Esophagus squamous epithelium (tissue), 5 donors: Measurements from ENCODE around the gene CD38. TPM values are rescaled to one million over a fixed set of nuclear protein-coding genes. Genes with fewer than 3 reads are reported as not detected.

Experiments used
- DNase-seq: peaks from one replicate; lab custom pipeline; 2025; lab: John Stamatoyannopoulos, UW
- H3K27ac ChIP-seq, 4 donors: fragments of 200-600 bp; sonication (generic); one replicate each; pipeline ENCODE4 v1.5.1; 2016 to 2019; ENCODE audit warnings: mild to moderate bottlenecking in 1 of 4
- H3K27me3 ChIP-seq, 4 donors: fragments of 200-600 bp; sonication (generic); 1 replicate in 3 of 4; 2 replicates in 1 of 4; pipeline versions ENCODE4 v1.5.1 to v1.6.0; 2017 to 2021; ENCODE audit warnings: antibody characterized with exemption in 1 of 4
- H3K36me3 ChIP-seq, 3 donors: fragments of 200-600 bp; sonication (generic); one replicate each; pipeline ENCODE4 v1.5.1; 2016 to 2019
- H3K4me1 ChIP-seq, 3 donors: fragments of 200-600 bp; sonication (generic); one replicate each; pipeline ENCODE4 v1.5.1; 2017 to 2019
- H3K4me3 ChIP-seq, 4 donors: fragments of 200-600 bp; sonication (generic); 1 replicate in 3 of 4; 2 replicates in 1 of 4; pipeline ENCODE4 v1.5.1; 2016 to 2019; ENCODE audit warnings: mild to moderate bottlenecking in 2 of 4, moderate library complexity in 1 of 4
- H3K9me3 ChIP-seq, 3 donors: fragments of 200-600 bp; sonication (generic); one replicate each; pipeline ENCODE4 v1.5.1; 2016 to 2019
- POLR2A ChIP-seq, 4 donors: fragments of 450-650 bp; IDR thresholded peaks; one replicate each; pipeline ENCODE4 v1.6.1; 2017; ENCODE audit warnings: antibody characterized with exemption in 4 of 4, mild to moderate bottlenecking in 4 of 4, moderate library complexity in 3 of 4
- whole genome bisulfite sequencing, 2 donors: methylation state at CpG; one replicate each; pipeline ENCODE4 v1.1.5; 2018; 5-methylcytosine and 5-hydroxymethylcytosine counted together
- intact Hi-C: fragments of 100-400 bp; cut with DNase I; formaldehyde crosslinking; loops from one replicate; pipeline ENCODE4 v1.15.0; 2022
- total RNA-seq, 4 donors: library from RNA; depleted of rRNA; stranded (reverse); fragments of >200 nt; gene quantifications; one replicate each; pipeline ENCODE4 v1.1.0, GENCODE V29; 2016
- TF ChIP-seq, protein P1 (sequence below), 6 experiments: fragments of 450-650 bp in 4 of 6; fragments of 200-600 bp in 2 of 6; sonication (generic) in 2 of 6; IDR thresholded peaks; one replicate each; pipeline ENCODE4 v1.5.1; 2016 to 2019; ENCODE audit warnings: antibody characterized with exemption in 6 of 6, mild to moderate bottlenecking in 4 of 6, moderate library complexity in 4 of 6
- donor health status: DM: yes; HTN: yes; CAD: no.

Gene CD38
- total RNA-seq, 4 donors from 2014 or later = 1.1 to 2.5 (median 1.9) TPM

DNA sequence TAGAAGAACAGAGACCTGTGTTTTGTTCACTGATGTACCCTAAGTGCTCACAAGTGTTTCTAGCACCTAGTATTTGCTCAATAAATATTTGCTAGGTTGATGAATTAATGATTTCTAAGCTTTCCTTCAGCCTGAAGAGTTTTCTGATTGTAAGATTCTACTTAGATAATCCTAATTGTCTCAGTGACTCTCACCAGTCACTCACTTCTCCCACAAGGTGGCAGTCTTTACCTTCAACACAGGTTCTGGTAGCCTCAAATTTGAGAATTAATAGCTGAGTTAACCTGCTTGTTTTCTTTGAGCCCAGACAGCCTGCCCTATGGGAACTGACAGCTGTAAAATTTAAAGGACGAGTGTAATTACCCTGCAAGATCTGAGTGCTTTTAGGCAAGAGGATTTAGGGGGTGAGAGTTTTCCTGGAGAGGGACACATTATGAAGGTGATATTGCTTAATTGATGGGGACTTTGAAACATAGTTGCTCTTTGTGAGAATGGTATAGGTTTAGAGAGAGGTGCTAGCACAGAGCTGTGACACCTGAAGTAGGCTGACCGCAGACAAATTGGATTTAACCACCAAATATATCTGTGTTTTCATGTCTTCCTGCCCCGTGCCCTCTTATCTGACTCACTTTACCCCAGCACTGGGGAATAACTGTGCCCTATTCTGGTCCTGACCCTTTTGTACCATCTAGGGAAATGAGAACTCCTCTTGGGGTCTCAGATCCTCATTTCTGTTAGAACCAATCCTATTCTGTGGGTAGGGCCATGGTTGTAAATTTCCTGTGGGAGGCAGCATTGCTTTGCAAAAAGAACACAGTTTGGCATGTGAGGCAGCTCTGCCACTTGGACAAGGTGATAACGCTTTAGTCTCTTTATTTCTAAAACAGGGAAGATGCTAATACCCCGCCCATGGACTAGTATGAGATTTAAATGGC is 27.7 kb downstream of the CD38 start:
- Histone ChIP-seq H3K4me1 (peaks cover 0 to 20% (median 14%) of the 10 kb centered on the region in 3 donors), H3K27ac (peak overlapping the region in 1 of 4 donors; percentile 17), H3K36me3 (no peaks in the 10 kb centered on the region), H3K9me3 (no peaks in the 10 kb centered on the region), H3K27me3 (peaks cover 0 to 3% (median 0%) of the 10 kb centered on the region in 4 donors), H3K4me3 (no peak overlapping the region)
- TF ChIP-seq, protein P1, sequence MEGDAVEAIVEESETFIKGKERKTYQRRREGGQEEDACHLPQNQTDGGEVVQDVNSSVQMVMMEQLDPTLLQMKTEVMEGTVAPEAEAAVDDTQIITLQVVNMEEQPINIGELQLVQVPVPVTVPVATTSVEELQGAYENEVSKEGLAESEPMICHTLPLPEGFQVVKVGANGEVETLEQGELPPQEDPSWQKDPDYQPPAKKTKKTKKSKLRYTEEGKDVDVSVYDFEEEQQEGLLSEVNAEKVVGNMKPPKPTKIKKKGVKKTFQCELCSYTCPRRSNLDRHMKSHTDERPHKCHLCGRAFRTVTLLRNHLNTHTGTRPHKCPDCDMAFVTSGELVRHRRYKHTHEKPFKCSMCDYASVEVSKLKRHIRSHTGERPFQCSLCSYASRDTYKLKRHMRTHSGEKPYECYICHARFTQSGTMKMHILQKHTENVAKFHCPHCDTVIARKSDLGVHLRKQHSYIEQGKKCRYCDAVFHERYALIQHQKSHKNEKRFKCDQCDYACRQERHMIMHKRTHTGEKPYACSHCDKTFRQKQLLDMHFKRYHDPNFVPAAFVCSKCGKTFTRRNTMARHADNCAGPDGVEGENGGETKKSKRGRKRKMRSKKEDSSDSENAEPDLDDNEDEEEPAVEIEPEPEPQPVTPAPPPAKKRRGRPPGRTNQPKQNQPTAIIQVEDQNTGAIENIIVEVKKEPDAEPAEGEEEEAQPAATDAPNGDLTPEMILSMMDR (IDR thresholded peaks at IDR 0.05) = peak; percentile 53 to 88 (median 76)
- TF ChIP-seq POLR2A (IDR thresholded peaks at IDR 0.05) = no peak
- WGBS, 2 donors = 27 to 29% methylated on average over 4 to 5 of the region's 5 CpGs
- DNase-seq = no peak
- intact Hi-C loops = loop anchor here (5.0 kb wide), 2 partner anchors 76 to 151 kb away; no protein-coding TSS in a partner anchor

DNA sequence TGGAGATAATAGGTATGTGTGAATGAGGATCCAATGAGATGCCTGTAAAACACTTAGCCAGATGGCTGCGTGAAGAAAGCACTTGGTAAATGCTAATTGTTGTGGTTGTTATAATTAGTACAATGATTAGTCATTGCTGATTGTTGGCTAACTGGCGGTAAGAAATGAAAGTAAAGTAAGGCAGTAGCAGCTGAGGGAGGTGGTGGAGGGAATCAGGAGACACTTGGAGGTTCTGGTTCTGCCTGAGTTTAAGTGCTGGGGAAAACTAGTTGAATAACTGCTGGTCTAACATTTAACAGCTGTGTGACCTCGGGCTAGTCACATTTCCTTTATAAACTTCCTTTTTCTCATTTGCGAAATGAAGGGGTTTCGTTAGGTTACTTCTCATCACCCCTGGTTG is 30.9 kb downstream of the CD38 start:
- Histone ChIP-seq H3K27me3 (no peaks in the 10 kb centered on the region), H3K36me3 (no peaks in the 10 kb centered on the region), H3K27ac (peak overlapping the region in 1 of 4 donors; percentile 31), H3K9me3 (no peaks in the 10 kb centered on the region), H3K4me3 (peak overlapping the region in 1 of 4 donors; percentile 36), H3K4me1 (peaks cover 0 to 33% (median 19%) of the 10 kb centered on the region in 3 donors)
- intact Hi-C loops = loop anchor here (5.0 kb wide), 2 partner anchors 73 to 148 kb away; no protein-coding TSS in a partner anchor
- DNase-seq = no peak
- 30 to 53% methylated on average over 5 of the region's 5 CpGs for WGBS, 2 donors
- TF ChIP-seq, protein P1 (IDR thresholded peaks at IDR 0.05) = no peak
- no peak for TF ChIP-seq POLR2A (IDR thresholded peaks at IDR 0.05)

DNA sequence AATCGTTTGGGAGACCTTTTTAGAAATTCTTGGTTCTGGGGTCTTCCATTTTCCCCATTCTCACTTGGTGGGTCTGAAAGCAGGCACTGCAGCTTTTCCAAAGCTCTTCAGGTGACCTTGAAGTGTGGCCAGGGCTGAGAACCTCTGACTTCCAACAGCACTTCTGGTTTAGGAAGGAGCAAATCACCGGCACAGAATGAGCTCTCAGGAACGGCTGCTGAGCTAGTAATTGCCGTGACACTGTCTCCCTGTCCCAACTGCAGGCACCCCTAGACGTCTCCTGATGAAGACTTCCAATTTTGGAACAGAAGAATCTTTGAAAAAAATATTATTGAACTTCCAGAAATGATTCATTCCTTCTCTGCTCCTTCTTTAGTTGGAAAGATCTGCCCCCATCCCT is 31.3 kb downstream of the CD38 start:
- no peaks in the 10 kb centered on the region for H3K27me3 ChIP-seq
- intact Hi-C loops = loop anchor here (5.0 kb wide), 2 partner anchors 73 to 148 kb away; no protein-coding TSS in a partner anchor
- peak overlapping the region in 1 of 4 donors; percentile 36 for H3K4me3 ChIP-seq
- 48 to 60% methylated on average over 4 to 5 of the region's 5 CpGs for WGBS, 2 donors
- no peak for DNase-seq
- H3K27ac ChIP-seq = no peak overlapping the region
- TF ChIP-seq, protein P1 (IDR thresholded peaks at IDR 0.05) = no peak
- TF ChIP-seq POLR2A (IDR thresholded peaks at IDR 0.05) = no peak
- peaks cover 0 to 33% (median 19%) of the 10 kb centered on the region in 3 donors for H3K4me1 ChIP-seq
- H3K9me3 ChIP-seq = no peaks in the 10 kb centered on the region
- no peaks in the 10 kb centered on the region for H3K36me3 ChIP-seq

GRCh38 chr4:15811703-15812337 is 33.7 kb downstream of the CD38 start:
- 28 to 63% methylated on average over 2 of the region's 2 CpGs for WGBS, 2 donors
- no peaks in the 10 kb centered on the region for H3K27me3 ChIP-seq
- H3K9me3 ChIP-seq = no peaks in the 10 kb centered on the region
- H3K27ac ChIP-seq = peak overlapping the region in 3 of 4 donors; percentile 57 to 59 (median 57)
- H3K36me3 ChIP-seq = no peaks in the 10 kb centered on the region
- intact Hi-C loops = no loop called here
- no peak overlapping the region for H3K4me3 ChIP-seq
- TF ChIP-seq POLR2A (IDR thresholded peaks at IDR 0.05) = no peak
- TF ChIP-seq, protein P1 (IDR thresholded peaks at IDR 0.05) = no peak
- no peak for DNase-seq
- H3K4me1 ChIP-seq = peaks cover 0 to 22% (median 16%) of the 10 kb centered on the region in 3 donors
